Stimulated activated CD4-positive, alpha-beta T cell treated with anti-CD3 and anti-CD28 coated beads, Interleukin-12 subunit alpha, Interleukin-12 subunit beta, amount 100 ng/mL, for 4 hours (primary cell): ENCODE results near the gene FOXP1.

Source experiments
- DNase-seq: peaks from one replicate; pipeline ENCODE4 v3.0.0-alpha.2; 2020

Gene FOXP1

GRCh38 chr3:71585887-71586809 is 2.6 kb upstream of the FOXP1 start:
- DNase-seq, result no peak

GRCh38 chr3:71585131-71585530 is 1.6 kb upstream of the FOXP1 start:
- DNase-seq, result no peak

- DNase-seq, result peak; percentile 55
Observed at GRCh38 chr3:71584394-71585011, 975 bp upstream of the FOXP1 start.

GRCh38 chr3:71582612-71583565 is 639 bp downstream of the FOXP1 start:
- DNase-seq, result peak; percentile 75

GRCh38 chr3:71582036-71582611 is 1.4 kb downstream of the FOXP1 start:
- DNase-seq, result peak; percentile 51

GRCh38 chr3:71581457-71582035 is 2.0 kb downstream of the FOXP1 start:
- peak; percentile 34 for DNase-seq

- DNase-seq, result no peak
Observed at GRCh38 chr3:71580636-71581456, 2.7 kb downstream of the FOXP1 start.

- no peak for DNase-seq
Observed at GRCh38 chr3:71579935-71580406, 3.6 kb downstream of the FOXP1 start.

GRCh38 chr3:71579326-71579934 is 4.1 kb downstream of the FOXP1 start:
- no peak for DNase-seq

- DNase-seq, result no peak
Observed at GRCh38 chr3:71578054-71578751, 5.3 kb downstream of the FOXP1 start.

GRCh38 chr3:71577011-71577410 is 6.5 kb downstream of the FOXP1 start:
- no peak for DNase-seq

- no peak for DNase-seq
Observed at GRCh38 chr3:71575433-71575832, 8.1 kb downstream of the FOXP1 start.

- DNase-seq, result no peak
Observed at GRCh38 chr3:71573181-71573580, 10.3 kb downstream of the FOXP1 start.

- DNase-seq, result no peak
Observed at GRCh38 chr3:71570546-71570945, 13.0 kb downstream of the FOXP1 start.

- DNase-seq, result no peak
Observed at GRCh38 chr3:71568207-71568606, 15.3 kb downstream of the FOXP1 start.

- DNase-seq, result no peak
Observed at GRCh38 chr3:71566776-71567175, 16.8 kb downstream of the FOXP1 start.

GRCh38 chr3:71565976-71566375 is 17.6 kb downstream of the FOXP1 start:
- DNase-seq, result no peak

GRCh38 chr3:71565316-71565715 is 18.2 kb downstream of the FOXP1 start:
- no peak for DNase-seq

- DNase-seq, result no peak
Observed at GRCh38 chr3:71564361-71564760, 19.2 kb downstream of the FOXP1 start.

GRCh38 chr3:71563827-71564226 is 19.7 kb downstream of the FOXP1 start:
- DNase-seq, result no peak
